Measurements from ENCODE around the gene SH3RF2. TPM values are rescaled to one million over a fixed set of nuclear protein-coding genes. Genes with fewer than 3 reads are reported as not detected.

SH3RF2 gene
- total RNA-seq, 4 donors from 2014 or later: 19.2 to 97.1 (median 39.1) TPM

GRCh38 chr5:145943674-145944121 lies 7.3 kb downstream of the SH3RF2 start:
- peak in 1 of 2 donors; percentile 46 for DNase-seq
- no peak overlapping the region for H3K4me3 ChIP-seq
- H3K36me3 ChIP-seq: no peaks in the 10 kb centered on the region
- ATAC-seq: peak; percentile 16 to 17
- H3K9me3 ChIP-seq: no peaks in the 10 kb centered on the region
- no peaks in the 10 kb centered on the region for H3K27me3 ChIP-seq
- peak overlapping the region; percentile 82 to 90 (median 84) for H3K27ac ChIP-seq
- peak in 1 of 2 donors; percentile 24 for TF ChIP-seq POLR2A (IDR thresholded peaks at IDR 0.05)
- TF ChIP-seq CTCF (IDR thresholded peaks at IDR 0.05 in 4 of 5, conservative IDR thresholded peaks at IDR 0.05 in 1 of 5): no peak
- H3K4me1 ChIP-seq: peaks cover 5 to 57% of the 10 kb centered on the region in 2 donors
- intact Hi-C loops (cut with DNase I; ENCODE audit: low total_unique reads): no loop called here
- in situ Hi-C loops (cut with MboI; ENCODE audit: low sequenced_read_pairs in 4 of 4): no loop called here

- DNase-seq (no peak), ATAC-seq (no peak)
- H3K4me1 ChIP-seq: peaks cover 5 to 61% of the 10 kb centered on the region in 2 donors
- TF ChIP-seq POLR2A (IDR thresholded peaks at IDR 0.05) (no peak), CTCF (IDR thresholded peaks at IDR 0.05 in 4 of 5, conservative IDR thresholded peaks at IDR 0.05 in 1 of 5) (no peak)
- H3K4me3 ChIP-seq: no peak overlapping the region
- H3K27ac ChIP-seq: peak overlapping the region; percentile 82 to 90 (median 84)
- in situ Hi-C loops (cut with MboI; ENCODE audit: low sequenced_read_pairs in 4 of 4) (no loop called here), intact Hi-C loops (cut with DNase I; ENCODE audit: low total_unique reads) (no loop called here)
- no peaks in the 10 kb centered on the region for H3K36me3 ChIP-seq
- no peaks in the 10 kb centered on the region for H3K27me3 ChIP-seq
- no peaks in the 10 kb centered on the region for H3K9me3 ChIP-seq
Measured at GRCh38 chr5:145944328-145944727, 8.0 kb downstream of the SH3RF2 start.

- Histone ChIP-seq H3K27me3 (no peaks in the 10 kb centered on the region), H3K36me3 (no peaks in the 10 kb centered on the region), H3K4me3 (no peak overlapping the region), H3K9me3 (no peaks in the 10 kb centered on the region), H3K4me1 (peaks cover 16 to 61% of the 10 kb centered on the region in 2 donors), H3K27ac (peak overlapping the region; percentile 82 to 90 (median 84))
- DNase-seq: peak in 1 of 2 donors; percentile 69
- intact Hi-C loops (cut with DNase I; ENCODE audit: low total_unique reads) (loop anchor here (2.0 kb wide), 1 partner anchor 29 kb away; no protein-coding TSS in a partner anchor), in situ Hi-C loops (cut with MboI; ENCODE audit: low sequenced_read_pairs in 4 of 4) (no loop called here)
- no peak for TF ChIP-seq CTCF (IDR thresholded peaks at IDR 0.05 in 4 of 5, conservative IDR thresholded peaks at IDR 0.05 in 1 of 5)
- no peak for TF ChIP-seq POLR2A (IDR thresholded peaks at IDR 0.05)
- ATAC-seq: peak; percentile 60 to 69
Measured at GRCh38 chr5:145945620-145946111, 9.3 kb downstream of the SH3RF2 start.

DNA sequence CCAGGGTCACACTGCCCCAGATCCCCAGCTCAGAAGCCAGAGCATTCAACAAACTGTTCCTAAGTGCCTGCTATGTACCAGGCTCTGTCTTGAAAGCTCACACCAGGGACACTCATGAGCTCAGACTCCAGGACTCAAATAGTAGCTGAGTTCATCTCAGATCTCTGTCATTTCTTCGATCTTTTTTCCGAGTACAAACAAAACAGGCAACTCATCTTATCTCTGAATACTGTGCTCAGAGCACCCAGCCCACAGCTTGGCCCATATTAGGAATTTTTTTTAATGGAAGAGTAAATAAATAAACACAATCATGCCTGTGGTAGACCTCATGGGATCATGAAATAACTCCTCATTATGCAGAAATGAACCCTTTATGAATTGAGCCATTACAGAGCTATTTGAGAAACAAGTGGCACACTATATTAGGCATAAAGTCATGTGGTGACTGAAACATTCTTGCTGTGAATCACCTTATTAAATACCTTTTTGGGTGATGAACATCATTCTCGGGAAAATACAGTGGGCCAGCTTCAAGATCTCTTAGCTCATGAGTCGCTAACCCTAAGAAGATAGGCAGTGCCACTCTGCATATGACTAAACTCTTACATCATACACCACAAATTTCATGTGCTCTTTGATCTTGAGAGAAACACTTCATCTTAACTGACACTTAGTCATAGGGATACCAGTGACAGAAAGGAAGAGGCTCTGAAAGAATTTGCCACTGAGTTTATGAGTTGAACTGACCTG lies 9.9 kb downstream of the SH3RF2 start:
- Histone ChIP-seq H3K4me1 (peaks cover 19 to 58% of the 10 kb centered on the region in 2 donors), H3K27me3 (no peaks in the 10 kb centered on the region), H3K27ac (peak overlapping the region; percentile 82 to 90 (median 84)), H3K9me3 (no peaks in the 10 kb centered on the region), H3K36me3 (no peaks in the 10 kb centered on the region), H3K4me3 (no peak overlapping the region)
- DNase-seq (peak in 1 of 2 donors; percentile 81), ATAC-seq (peak; percentile 69 to 90)
- intact Hi-C loops (cut with DNase I; ENCODE audit: low total_unique reads): loop anchor here (2.0 kb wide), 1 partner anchor 29 kb away; no protein-coding TSS in a partner anchor
- in situ Hi-C loops (cut with MboI; ENCODE audit: low sequenced_read_pairs in 4 of 4): no loop called here
- TF ChIP-seq POLR2A (IDR thresholded peaks at IDR 0.05) (peak in 1 of 2 donors; percentile 30), CTCF (IDR thresholded peaks at IDR 0.05 in 4 of 5, conservative IDR thresholded peaks at IDR 0.05 in 1 of 5) (no peak)
